DMS53 treated with DMSO at 0.1 percent for 48 hours (cell line): ENCODE results near the gene NCKAP5.
"Not testable (repeated sequence)": the region's sequence is repeated elsewhere in the genome, so short reads cannot be mapped to it uniquely, and the experiment has no call there.

Source experiments
- DNase-seq: peaks from one replicate; lab custom pipeline; 2025; ENCODE audit not compliant: unreplicated experiment; lab: John Stamatoyannopoulos, UW

NCKAP5 gene

DNA sequence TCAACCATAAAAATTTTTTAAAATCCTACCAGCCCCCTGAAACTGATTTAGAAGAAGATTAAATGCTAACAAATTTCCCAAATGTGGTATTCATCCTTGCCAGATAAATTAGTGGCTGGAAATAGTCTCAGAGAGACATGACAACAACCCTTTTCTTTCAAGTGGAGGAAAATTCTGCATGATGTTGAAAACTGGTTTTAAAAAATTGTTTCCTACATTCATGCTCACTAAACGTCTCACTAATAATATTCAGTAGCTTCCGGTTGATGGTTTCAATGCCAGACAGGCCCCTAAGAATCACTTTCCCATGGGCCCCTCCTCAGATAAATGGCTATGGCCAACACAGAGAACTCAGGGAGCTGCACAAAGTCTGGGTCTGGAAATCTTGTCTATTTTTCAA, 43.2 kb downstream of the NCKAP5 start:
- no peak for DNase-seq

GRCh38 chr2:133523406-133523805, 44.9 kb downstream of the NCKAP5 start:
- DNase-seq: no peak

GRCh38 chr2:133522204-133522603, 46.1 kb downstream of the NCKAP5 start:
- DNase-seq: no peak

DNA sequence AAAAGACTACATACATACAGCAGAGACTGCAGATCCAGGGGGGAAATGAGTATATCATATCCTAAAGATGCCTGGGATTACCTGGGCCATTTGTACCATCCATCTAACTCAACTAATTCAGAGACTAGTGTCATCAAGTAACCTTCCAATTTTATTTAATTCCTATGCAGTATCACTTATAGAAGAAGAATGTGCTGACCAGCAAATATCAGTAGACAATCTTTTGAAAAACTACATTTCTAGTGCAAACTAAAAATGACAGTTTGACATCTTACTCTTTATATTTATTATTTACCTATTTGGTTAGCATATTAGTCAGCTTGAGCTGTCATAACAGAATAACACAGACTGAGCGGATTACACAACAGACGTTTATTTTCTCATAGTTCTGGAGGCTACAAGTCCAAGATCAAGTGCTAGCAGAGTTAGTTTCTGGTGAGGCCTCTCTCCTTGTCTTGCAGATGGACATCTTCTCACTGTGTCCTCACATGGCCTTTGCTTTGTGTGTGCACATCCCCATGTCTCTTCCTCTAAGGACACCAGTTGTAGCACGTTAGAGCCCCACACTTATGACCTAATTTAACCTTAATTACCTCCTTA, 47.0 kb downstream of the NCKAP5 start:
- no peak for DNase-seq

DNA sequence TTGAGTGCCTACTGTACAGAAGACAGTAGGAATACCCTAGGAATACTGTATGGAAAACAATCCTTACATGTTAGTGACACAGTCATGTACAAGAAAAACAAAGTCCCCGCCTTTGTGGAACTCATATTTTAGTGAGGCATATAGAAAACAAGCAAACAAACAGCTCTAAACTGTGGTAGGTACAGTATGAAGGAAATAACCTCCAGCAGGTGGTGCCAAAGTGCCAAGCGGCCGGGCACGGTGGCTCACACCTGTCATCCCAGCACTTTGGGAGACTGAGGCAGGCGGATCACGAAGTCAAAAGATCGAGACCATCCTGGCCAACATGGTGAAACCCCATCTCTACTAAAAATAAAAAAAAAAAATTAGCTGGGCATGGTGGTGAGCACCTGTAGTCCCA, 48.6 kb downstream of the NCKAP5 start:
- DNase-seq: not testable (repeated sequence)

DNA sequence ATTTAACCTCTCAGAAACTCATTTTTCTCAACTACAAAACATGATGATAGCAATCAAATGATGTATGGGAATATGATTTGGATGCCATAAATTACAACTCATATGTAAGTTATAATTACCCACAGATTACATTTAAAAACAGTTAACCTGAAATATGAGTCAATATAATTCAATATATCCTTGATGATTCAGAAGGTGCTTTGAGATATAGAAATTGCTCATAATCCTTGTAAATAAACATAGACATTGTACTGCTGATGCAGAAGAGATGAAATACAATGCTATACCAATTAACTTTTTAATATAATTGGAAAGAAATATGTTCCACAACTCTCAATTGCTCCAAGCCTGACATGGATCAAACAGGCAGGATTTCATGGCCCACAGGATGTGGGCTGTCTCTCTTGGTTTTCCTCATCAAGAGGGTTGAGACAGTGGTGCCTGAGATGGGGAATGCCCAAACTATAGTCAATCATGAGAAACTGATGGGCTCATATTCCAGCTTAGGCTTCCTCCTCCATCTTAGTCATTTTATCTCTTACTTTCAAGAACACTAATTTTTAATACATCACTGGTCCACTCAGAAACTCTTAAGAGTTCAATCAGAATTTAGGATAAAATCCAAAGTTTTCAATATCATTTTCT, 49.4 kb downstream of the NCKAP5 start:
- no peak for DNase-seq

- DNase-seq: no peak
Measured at GRCh38 chr2:133517876-133518275, 50.4 kb downstream of the NCKAP5 start.

DNA sequence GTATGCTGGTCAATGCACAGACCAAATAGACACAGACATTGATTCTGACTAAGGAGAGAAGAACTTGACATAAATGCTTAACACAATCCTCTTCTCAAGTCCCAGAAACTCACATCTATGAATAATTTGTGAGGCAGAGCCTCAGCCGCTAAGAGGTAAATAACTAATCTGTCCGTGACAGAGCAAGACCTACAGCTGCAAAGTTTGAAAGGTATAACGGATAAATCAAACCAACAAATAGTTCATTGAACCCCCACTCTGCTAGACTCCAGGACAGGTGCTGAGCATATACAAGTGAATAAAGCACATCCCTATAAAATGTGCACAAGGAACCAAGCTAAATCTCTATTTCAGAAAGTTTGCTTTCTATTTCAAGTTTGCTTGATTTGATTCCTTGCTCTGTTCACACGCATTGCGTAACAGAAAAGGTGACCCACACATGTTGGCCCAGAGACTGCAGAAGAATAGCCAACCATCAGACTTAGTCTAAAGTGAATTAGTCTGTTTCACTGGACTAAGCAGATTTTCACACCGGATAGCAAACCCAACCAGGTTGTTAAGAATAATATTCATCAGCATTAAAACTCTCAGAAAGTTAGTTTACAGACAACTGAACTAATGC, 51.7 kb downstream of the NCKAP5 start:
- DNase-seq: no peak

DNA sequence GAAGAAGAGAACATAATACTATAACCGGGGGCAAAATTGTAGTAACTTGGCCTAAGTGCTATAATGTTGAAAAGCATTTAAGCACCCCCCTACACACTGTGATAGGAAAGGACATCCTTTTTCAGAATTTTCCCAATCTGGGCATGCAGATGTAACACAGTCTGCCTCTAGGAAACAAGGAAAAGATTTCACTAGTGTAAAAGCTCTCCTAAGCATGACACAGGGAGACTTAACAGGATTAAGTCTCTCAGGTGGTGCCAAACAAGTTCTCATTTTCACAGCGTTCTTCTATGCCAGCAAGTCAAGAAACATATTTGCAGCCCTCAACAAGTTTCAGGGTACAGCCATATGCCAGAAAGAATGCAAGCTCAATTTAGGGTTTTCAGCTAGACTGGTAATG, 53.0 kb downstream of the NCKAP5 start:
- DNase-seq: no peak

- no peak for DNase-seq
Measured at GRCh38 chr2:133513893-133514292, 54.4 kb downstream of the NCKAP5 start.

- no peak for DNase-seq
Measured at GRCh38 chr2:133512121-133512520, 56.1 kb downstream of the NCKAP5 start.

- no peak for DNase-seq
Measured at GRCh38 chr2:133511679-133512078, 56.6 kb downstream of the NCKAP5 start.

- no peak for DNase-seq
Measured at GRCh38 chr2:133509777-133510176, 58.5 kb downstream of the NCKAP5 start.

DNA sequence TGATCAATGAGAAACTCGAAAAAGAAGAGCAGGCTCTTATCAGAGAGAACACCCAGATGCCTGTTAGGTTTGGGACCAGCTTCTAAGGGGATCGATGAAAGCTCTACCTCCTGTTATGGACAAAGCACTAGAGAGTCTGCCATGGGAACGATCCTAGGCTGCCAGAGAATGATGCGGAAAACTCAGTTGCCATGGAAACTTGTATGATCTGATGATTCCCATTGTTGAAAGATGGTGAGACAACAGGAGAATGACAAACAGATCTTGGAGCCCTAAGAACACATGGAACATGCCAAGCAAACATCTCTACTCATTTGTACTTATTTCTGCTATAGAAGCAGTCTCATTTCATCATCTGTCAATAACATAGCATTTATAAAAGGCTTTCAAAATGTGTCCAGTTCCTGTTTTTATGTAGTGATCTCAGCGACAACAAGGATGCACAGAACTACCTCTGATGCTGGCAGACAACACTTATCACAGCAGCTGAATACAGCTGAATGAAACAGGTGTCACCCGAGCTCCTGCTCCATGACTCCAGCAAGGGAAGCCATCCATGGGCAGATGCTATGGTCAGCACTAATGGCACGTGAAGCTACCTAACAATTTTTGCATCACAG, 59.6 kb downstream of the NCKAP5 start:
- no peak for DNase-seq

GRCh38 chr2:133506996-133507395, 61.3 kb downstream of the NCKAP5 start:
- no peak for DNase-seq

GRCh38 chr2:133504566-133505505, 63.4 kb downstream of the NCKAP5 start:
- DNase-seq: no peak

- no peak for DNase-seq
Measured at GRCh38 chr2:133503927-133504326, 64.3 kb downstream of the NCKAP5 start.

DNA sequence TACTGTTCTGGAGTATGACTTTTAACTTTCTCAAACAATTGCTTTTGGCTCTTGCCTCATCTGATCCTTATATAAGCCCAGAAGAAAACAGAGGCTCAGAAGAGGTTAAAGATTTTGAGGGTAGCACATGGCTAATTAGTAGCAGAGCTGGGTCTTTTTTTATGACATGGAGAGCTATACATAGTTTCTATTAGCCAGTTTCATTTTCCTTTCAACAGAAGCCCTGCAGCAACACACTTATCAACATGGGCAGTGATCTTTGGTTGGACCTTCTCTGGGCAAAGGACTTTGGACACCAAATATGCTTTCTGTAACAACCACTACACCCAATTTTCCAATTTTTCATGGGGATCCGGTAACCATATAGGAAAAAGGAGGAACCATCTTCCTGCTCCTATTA, 64.9 kb downstream of the NCKAP5 start:
- no peak for DNase-seq

DNA sequence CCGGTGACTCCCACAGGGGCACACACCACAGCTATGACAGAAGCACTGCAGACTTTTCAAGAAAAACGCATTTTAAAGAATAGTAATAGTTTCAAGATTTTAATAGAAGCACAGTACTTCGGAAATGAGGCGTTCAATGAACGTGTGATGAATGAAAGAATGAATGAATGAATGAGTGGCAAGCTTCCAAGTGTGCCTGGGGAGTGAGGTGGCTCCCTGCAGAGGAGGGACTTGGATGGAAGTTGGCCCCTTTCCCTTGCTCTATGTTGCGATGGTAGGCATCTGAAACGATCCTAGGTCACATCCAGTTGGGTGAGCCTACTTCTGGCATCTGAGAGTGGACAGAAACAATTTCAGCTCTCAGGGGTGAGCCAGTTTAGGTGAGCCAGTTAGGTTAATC, 65.6 kb downstream of the NCKAP5 start:
- DNase-seq: no peak

DNA sequence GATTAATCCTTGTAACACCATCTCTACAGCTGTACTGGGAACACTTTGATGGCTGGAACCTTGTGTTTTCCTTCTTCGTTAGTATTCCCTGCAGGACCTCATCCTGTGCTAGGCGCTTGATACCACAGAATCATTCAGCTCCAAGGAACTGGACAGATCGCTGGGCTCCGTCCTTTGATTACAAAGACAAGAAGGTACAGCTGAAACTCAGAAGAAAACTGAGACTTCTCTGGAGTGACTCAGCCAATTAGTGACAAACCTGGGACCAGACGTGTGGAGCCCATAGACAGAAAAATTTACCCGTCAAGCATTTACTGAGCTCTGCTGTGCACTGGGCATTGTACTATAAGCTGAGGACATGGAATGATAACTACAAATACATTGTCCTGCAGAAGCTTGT, 67.3 kb downstream of the NCKAP5 start:
- DNase-seq: no peak
